CD4-positive, alpha-beta T cell (primary cell): ENCODE measurements around the gene RAMP2. TPM values are rescaled to one million over a fixed set of nuclear protein-coding genes. Genes with fewer than 3 reads are reported as not detected.

Source experiments
- ATAC-seq: fragments of 200-7000 bp; cut with Tn5 transposase; one replicate; pipeline ENCODE4 v1.10.0; 2022; ENCODE audit warnings: mild to moderate bottlenecking; ENCODE audit not compliant: poor library complexity
- CTCF ChIA-PET: fragments of 350-600 bp; sonication (Branson Sonifier 250); formaldehyde crosslinking; loops from one replicate; lab custom pipeline; 2021; ENCODE audit warnings: antibody characterized with exemption, inconsistent platforms; lab: Charles Lee
- POLR2A ChIA-PET: fragments of 350-600 bp; sonication (Branson Sonifier 250); formaldehyde crosslinking; loops from one replicate; lab custom pipeline; 2021; ENCODE audit warnings: antibody characterized with exemption, inconsistent platforms; lab: Charles Lee
- DNase-seq, 14 experiments: peaks; one replicate each; pipeline ENCODE4 v3.0.0-alpha.2; 2013 to 2020; ENCODE audit warnings: mixed read lengths in 2 of 14
- H3K27ac ChIP-seq, 2 donors: one replicate each; pipeline versions ENCODE4 v1.5.1 to v1.7.0; 2013; ENCODE audit warnings: low read length in 2 of 2, low read depth in 1 of 2, mild to moderate bottlenecking in 1 of 2
- H3K27me3 ChIP-seq, 2 experiments: 1 replicate in 1 of 2; 2 replicates in 1 of 2; pipeline versions ENCODE4 v1.6.1 to v1.7.0; 2013; ENCODE audit warnings: low read length in 2 of 2, control low read depth in 1 of 2, mild to moderate bottlenecking in 1 of 2, moderate library complexity in 1 of 2; ENCODE audit not compliant: insufficient read depth in 2 of 2, control insufficient read depth in 1 of 2
- H3K36me3 ChIP-seq: one replicate; pipeline ENCODE4 v1.6.1; 2013; ENCODE audit warnings: low read length, control low read depth; ENCODE audit not compliant: insufficient read depth
- H3K4me1 ChIP-seq: one replicate; pipeline ENCODE4 v1.6.1; 2013; ENCODE audit warnings: low read length, control low read depth; ENCODE audit not compliant: insufficient read depth
- H3K4me3 ChIP-seq: one replicate; pipeline ENCODE4 v1.5.1; 2013; ENCODE audit warnings: mild to moderate bottlenecking, low read length, moderate library complexity
- H3K9me3 ChIP-seq, 2 experiments: 1 replicate in 1 of 2; 2 replicates in 1 of 2; pipeline versions ENCODE4 v1.6.1 to v1.7.0; 2013; ENCODE audit warnings: low read length in 2 of 2, mild to moderate bottlenecking in 2 of 2, control low read depth in 1 of 2, moderate library complexity in 1 of 2; ENCODE audit not compliant: control insufficient read depth in 1 of 2, insufficient read depth in 1 of 2
- H3K27ac Mint-ChIP-seq: one replicate; pipeline ENCODE4 v1.8.0; 2020; ENCODE audit warnings: mixed read lengths
- H3K27me3 Mint-ChIP-seq: one replicate; pipeline ENCODE4 v1.8.0; 2021; ENCODE audit warnings: mixed read lengths
- H3K36me3 Mint-ChIP-seq: one replicate; pipeline ENCODE4 v1.8.0; 2021; ENCODE audit warnings: low read depth, mixed read lengths
- H3K4me1 Mint-ChIP-seq: one replicate; pipeline ENCODE4 v1.8.0; 2021; ENCODE audit warnings: low read depth, mixed read lengths
- H3K4me3 Mint-ChIP-seq: one replicate; pipeline ENCODE4 v1.8.0; 2020; ENCODE audit warnings: mild to moderate bottlenecking, mixed read lengths
- H3K9me3 Mint-ChIP-seq: one replicate; pipeline ENCODE4 v1.8.0; 2020; ENCODE audit warnings: mixed read lengths
- CTCF ChIP-seq: fragments of 200-600 bp; IDR thresholded peaks from one replicate; pipeline ENCODE4 v1.8.0; 2022; ENCODE audit warnings: antibody characterized with exemption, mild to moderate bottlenecking
- intact Hi-C, 2 experiments: fragments of 100-400 bp; cut with DNase I in 1 of 2; cut with micrococcal nuclease in 1 of 2; formaldehyde crosslinking; loops; one replicate each; pipeline versions ENCODE4 v1.15.1 to v1.9.0; 2023 to 2025; cut with DNase I, micrococcal nuclease
- total RNA-seq, 174 experiments: library from RNA in 2 of 174; stranded (reverse) in 2 of 174; gene quantifications; one replicate each; pipeline ENCODE4 v1.2.3 and lab custom pipeline; 2021 to 2026

RAMP2 gene
- total RNA-seq, 2 experiments from 2014 or later, result not detected

GRCh38 chr17:42803074-42803883 is 42.3 kb downstream of the RAMP2 start:
- ATAC-seq, result no peak
- H3K27ac Mint-ChIP-seq, result no peak overlapping the region
- H3K9me3 ChIP-seq, result no peaks in the 10 kb centered on the region

GRCh38 chr17:42804918-42805367 is 43.9 kb downstream of the RAMP2 start:
- H3K4me1 Mint-ChIP-seq, result no peaks in the 10 kb centered on the region
- no peaks in the 10 kb centered on the region for H3K9me3 Mint-ChIP-seq
- DNase-seq (no peak), ATAC-seq (no peak)
- H3K27ac Mint-ChIP-seq, result no peak overlapping the region
- Histone ChIP-seq H3K4me3 (no peak overlapping the region), H3K27ac (no peak overlapping the region), H3K36me3 (peaks cover 8% of the 10 kb centered on the region), H3K4me1 (no peaks in the 10 kb centered on the region), H3K9me3 (no peaks in the 10 kb centered on the region), H3K27me3 (no peaks in the 10 kb centered on the region)
- H3K36me3 Mint-ChIP-seq, result peaks cover 10% of the 10 kb centered on the region
- POLR2A ChIA-PET, result no interaction called here
- no peak for TF ChIP-seq CTCF
- H3K27me3 Mint-ChIP-seq, result no peaks in the 10 kb centered on the region
- intact Hi-C loops, result no loop called here
- CTCF ChIA-PET, result no interaction called here
- H3K4me3 Mint-ChIP-seq, result no peak overlapping the region

More at GRCh38 chr17:42803074-42803883, 42.3 kb downstream of the RAMP2 start:
- Mint-ChIP-seq H3K27me3 (no peaks in the 10 kb centered on the region), H3K4me1 (peaks cover 7% of the 10 kb centered on the region), H3K4me3 (no peak overlapping the region), H3K36me3 (peaks cover 4% of the 10 kb centered on the region), H3K9me3 (no peaks in the 10 kb centered on the region)
- POLR2A ChIA-PET, result no interaction called here
- H3K27me3 ChIP-seq, result no peaks in the 10 kb centered on the region
- H3K36me3 ChIP-seq, result no peaks in the 10 kb centered on the region
- DNase-seq, result no peak
- peaks cover 7% of the 10 kb centered on the region for H3K4me1 ChIP-seq
- CTCF ChIA-PET, result interaction anchor here (1.0 to 1.2 kb wide), 2 partner anchors 17 to 21 kb away, joined by 3 to 4 read pairs; partner anchors contain the start of gene BECN1
- no peak overlapping the region for H3K4me3 ChIP-seq
- TF ChIP-seq CTCF, result no peak
- intact Hi-C loops, result no loop called here
- no peak overlapping the region for H3K27ac ChIP-seq

- no peak overlapping the region for H3K27ac Mint-ChIP-seq
- no peaks in the 10 kb centered on the region for H3K9me3 Mint-ChIP-seq
- intact Hi-C loops, result no loop called here
- Histone ChIP-seq H3K36me3 (peaks cover 21% of the 10 kb centered on the region), H3K4me3 (no peak overlapping the region), H3K4me1 (no peaks in the 10 kb centered on the region), H3K27ac (no peak overlapping the region), H3K27me3 (no peaks in the 10 kb centered on the region), H3K9me3 (no peaks in the 10 kb centered on the region)
- ChIA-PET CTCF (no interaction called here), POLR2A (no interaction called here)
- H3K27me3 Mint-ChIP-seq, result no peaks in the 10 kb centered on the region
- ATAC-seq, result no peak
- no peaks in the 10 kb centered on the region for H3K4me1 Mint-ChIP-seq
- H3K4me3 Mint-ChIP-seq, result no peak overlapping the region
- TF ChIP-seq CTCF, result no peak
- peaks cover 23% of the 10 kb centered on the region for H3K36me3 Mint-ChIP-seq
- DNase-seq, result no peak
Observed at GRCh38 chr17:42806249-42806648, 45.2 kb downstream of the RAMP2 start.
